ENCODE measurements around the gene PRDM16. TPM values are rescaled to one million over a fixed set of nuclear protein-coding genes. Genes with fewer than 3 reads are reported as not detected.

The PRDM16 gene
- total RNA-seq, 1 experiment from 2014 or later = not detected

GRCh38 chr1:3483801-3484444 lies 414.9 kb downstream of the PRDM16 start:
- no peak for DNase-seq (ENCODE audit: low read depth)

DNA sequence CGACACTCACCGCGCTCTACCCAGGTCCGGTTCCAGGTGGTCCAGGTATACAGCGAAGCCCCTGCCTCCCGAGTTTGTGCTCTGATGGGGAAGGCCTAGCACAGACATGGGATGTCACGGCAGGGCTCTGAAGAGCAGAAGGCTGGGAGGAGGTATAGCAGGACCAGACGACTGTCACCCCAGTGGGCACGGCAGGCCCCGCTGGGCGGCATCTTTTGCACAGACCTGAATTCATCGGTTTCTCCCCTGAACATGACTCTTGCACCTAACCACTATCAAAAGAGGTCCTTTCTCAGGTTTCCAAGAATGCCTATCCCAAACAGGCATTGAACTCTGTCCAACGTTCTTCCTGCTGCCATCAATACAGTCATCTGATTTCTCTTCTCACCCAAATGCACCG lies 416.0 kb downstream of the PRDM16 start:
- DNase-seq (ENCODE audit: low read depth) = no peak

Other genes starting within 250 kb of the PRDM16 start
- gene ACTRT2, start 47.7 kb upstream of the PRDM16 start, total RNA-seq (2014; rRNA removed) = not detected in 2 replicates